GM23248 (cell line): ENCODE data around the gene C2orf72. TPM values are rescaled to one million over a fixed set of nuclear protein-coding genes. Genes with fewer than 3 reads are reported as not detected.

Experiments
- DNase-seq: peaks from one replicate; pipeline ENCODE4 v3.0.0-alpha.2; 2015
- H2AFZ ChIP-seq: fragments of 200-600 bp; sonication (generic); 2 replicates; pipeline ENCODE4 v1.6.1; 2016; ENCODE audit warnings: antibody characterized with exemption
- H3F3A ChIP-seq: fragments of 200-600 bp; sonication (generic); 2 replicates; pipeline ENCODE4 v1.6.1; 2016; ENCODE audit warnings: mild to moderate bottlenecking, antibody characterized with exemption, mixed run types; ENCODE audit not compliant: insufficient read depth
- H3K27ac ChIP-seq: fragments of 200-600 bp; sonication (generic); 2 replicates; pipeline ENCODE4 v1.5.1; 2016; ENCODE audit warnings: mild to moderate bottlenecking
- H3K27me3 ChIP-seq: fragments of 200-600 bp; sonication (generic); replicated peaks from 2 replicates; pipeline ENCODE4 v1.6.1; 2016; ENCODE audit warnings: mild to moderate bottlenecking; ENCODE audit not compliant: insufficient read depth
- H3K36me3 ChIP-seq: fragments of 200-600 bp; sonication (generic); 2 replicates; pipeline ENCODE4 v1.6.1; 2016; ENCODE audit warnings: low read depth, mild to moderate bottlenecking
- H3K4me1 ChIP-seq: fragments of 200-600 bp; sonication (generic); 2 replicates; pipeline ENCODE4 v1.6.1; 2016; ENCODE audit warnings: mild to moderate bottlenecking; ENCODE audit not compliant: insufficient read depth
- H3K4me2 ChIP-seq: fragments of 200-600 bp; sonication (generic); one replicate; pipeline ENCODE4 v1.6.1; 2016; ENCODE audit warnings: mild to moderate bottlenecking; ENCODE audit not compliant: unreplicated experiment
- H3K4me3 ChIP-seq: fragments of 200-600 bp; sonication (generic); 2 replicates; pipeline ENCODE4 v1.5.1; 2016; ENCODE audit warnings: mild to moderate bottlenecking
- H3K79me2 ChIP-seq: fragments of 200-600 bp; sonication (generic); 2 replicates; pipeline ENCODE4 v1.6.1; 2016; ENCODE audit warnings: mild to moderate bottlenecking; ENCODE audit not compliant: insufficient read depth
- H3K9ac ChIP-seq: fragments of 200-600 bp; sonication (generic); 2 replicates; pipeline ENCODE4 v1.6.1; 2016; ENCODE audit warnings: mild to moderate bottlenecking
- H3K9me2 ChIP-seq: fragments of 200-600 bp; sonication (generic); 2 replicates; pipeline ENCODE4 v1.6.1; 2016; ENCODE audit warnings: mixed run types, mild to moderate bottlenecking, moderate library complexity; ENCODE audit not compliant: insufficient read depth
- H3K9me3 ChIP-seq: fragments of 200-600 bp; sonication (generic); one replicate; pipeline ENCODE4 v1.6.1; 2017; ENCODE audit warnings: low read depth
- H4K20me1 ChIP-seq: fragments of 200-600 bp; sonication (generic); 2 replicates; pipeline ENCODE4 v1.6.0; 2016; ENCODE audit not compliant: insufficient read depth
- EZH2 ChIP-seq: fragments of 200-600 bp; sonication (generic); IDR thresholded peaks from 2 replicates; pipeline ENCODE4 v1.6.1; 2018; ENCODE audit warnings: antibody characterized with exemption, mild to moderate bottlenecking; ENCODE audit not compliant: insufficient read depth, poor library complexity, severe bottlenecking
- EZH2phosphoT487 ChIP-seq: fragments of 200-600 bp; sonication (generic); IDR thresholded peaks from 2 replicates; pipeline ENCODE4 v1.6.1; 2018; ENCODE audit warnings: antibody characterized with exemption, moderate library complexity, mild to moderate bottlenecking, low read depth; ENCODE audit not compliant: insufficient read depth
- WGBS, 2 experiments: methylation state at CpG; one replicate each; pipeline ENCODE4 v1.1.6; 2015 to 2017; ENCODE audit warnings: low lambda C conversion rate in 2 of 2, low coverage in 1 of 2; ENCODE audit errors: missing lambda C conversion rate in 2 of 2; 5-methylcytosine and 5-hydroxymethylcytosine counted together
- in situ Hi-C: fragments of 300-500 bp; cut with MboI; formaldehyde crosslinking; loops from 2 replicates; pipeline ENCODE4 v1.15.0; 2020
- polyA plus RNA-seq: library from polyadenylated mRNA; unstranded; fragments of >200 nt; fragmentation: Nextera tagmentation; extraction: Ambion mirVana; gene quantifications from 2 replicates; pipeline ENCODE4 v1.2.1, GENCODE V29; 2016
- total RNA-seq: library from RNA; depleted of rRNA; stranded (reverse); fragments of >200 nt; shearing (Covaris generic); gene quantifications from 2 replicates; pipeline ENCODE4 v1.2.3, GENCODE V29; 2014; rRNA removed

Gene C2orf72
- total RNA-seq, result 0.11 TPM in 1 of 2 replicates, not detected in the other
- not detected in 2 replicates for polyA plus RNA-seq

DNA sequence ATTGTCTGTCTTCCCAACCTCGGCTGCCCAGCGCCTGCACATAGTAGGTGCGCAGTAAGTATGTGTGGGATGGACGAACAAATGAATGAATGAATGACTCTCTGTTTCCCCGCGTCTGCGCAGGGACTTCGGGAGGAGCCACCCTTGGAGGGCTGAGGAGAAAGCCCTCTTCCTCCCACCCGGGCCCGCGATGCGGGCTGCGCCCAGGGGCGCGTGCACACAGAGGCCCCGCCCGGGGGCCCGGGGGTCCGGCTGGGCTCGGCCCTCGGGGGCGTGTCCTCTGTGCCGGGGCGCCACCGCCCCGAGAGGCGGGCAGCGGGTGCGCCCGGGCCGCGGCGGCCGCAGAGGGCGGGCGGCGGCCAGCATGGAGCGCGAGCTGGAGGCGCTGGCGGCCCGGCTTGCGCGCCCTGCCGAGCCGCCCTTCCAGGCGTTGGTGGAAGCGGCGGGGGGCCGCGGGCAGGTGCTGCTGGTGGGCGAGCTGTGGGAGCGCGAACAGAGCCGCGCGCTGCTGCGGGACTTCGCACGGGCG, at the start of gene C2orf72:
Gene C2orf72, plus strand, starts transcription at position 322 of the 529 bp plus-strand sequence. Its CDS starts 43 bp downstream, at position 365.
- H3K27ac ChIP-seq, result no peak within 1 kb of the TSS
- H3K27me3 ChIP-seq, result peaks cover 59% of the 10 kb centered on the region
- peak within 1 kb of the TSS; percentile 37 for H3K4me3 ChIP-seq
- no peaks in the 10 kb centered on the region for H3F3A ChIP-seq
- 3% methylated on average over 57 of the region's 61 CpGs for WGBS, 2 experiments
- no peaks in the 10 kb centered on the region for H3K9me3 ChIP-seq
- peak; percentile 36 for DNase-seq
- H3K79me2 ChIP-seq, result no peaks in the 10 kb centered on the region
- no peak within 1 kb of the TSS for H3K9ac ChIP-seq
- no peak for TF ChIP-seq EZH2
- TF ChIP-seq EZH2phosphoT487, result 0 out of 2 replicates have a peak, but pooled peaks have one; percentile 27
- no peak within 1 kb of the TSS for H2AFZ ChIP-seq
- no peak within 1 kb of the TSS for H3K4me2 ChIP-seq
- H3K4me1 ChIP-seq, result no peaks in the 10 kb centered on the region
- H3K36me3 ChIP-seq, result no peaks in the 10 kb centered on the region
- in situ Hi-C loops, result no loop called here
- H4K20me1 ChIP-seq, result no peaks in the 10 kb centered on the region
- no peaks in the 10 kb centered on the region for H3K9me2 ChIP-seq

DNA sequence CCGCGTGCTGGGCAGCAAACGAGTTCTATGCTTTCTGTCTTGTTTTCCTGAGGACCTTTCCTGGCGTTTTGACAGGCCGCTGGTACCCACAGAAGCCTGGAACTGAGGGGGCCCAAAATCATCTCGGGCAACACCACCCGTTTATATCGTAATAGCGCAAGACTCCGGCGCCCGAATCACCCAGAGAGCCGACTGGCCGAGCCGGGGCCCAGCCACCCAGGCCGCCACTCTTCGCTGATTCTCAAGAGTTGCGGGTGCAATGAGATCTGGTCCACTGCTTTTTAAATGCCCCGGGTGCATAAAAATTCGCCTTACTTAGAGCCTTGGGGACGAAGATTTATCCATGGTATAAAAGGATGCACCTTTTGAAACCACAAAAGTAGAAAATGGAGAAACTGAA, 47.6 kb upstream of the C2orf72 start:
- in situ Hi-C loops, result loop anchor here (5.0 kb wide), 1 partner anchor 152 kb away; no protein-coding TSS in a partner anchor
- no peaks in the 10 kb centered on the region for H3K9me2 ChIP-seq
- H3F3A ChIP-seq, result no peaks in the 10 kb centered on the region
- DNase-seq, result no peak
- H3K36me3 ChIP-seq, result no peaks in the 10 kb centered on the region
- no peaks in the 10 kb centered on the region for H3K79me2 ChIP-seq
- H3K4me3 ChIP-seq, result no peak overlapping the region
- H3K27me3 ChIP-seq, result peaks cover 31% of the 10 kb centered on the region
- no peak overlapping the region for H2AFZ ChIP-seq
- no peaks in the 10 kb centered on the region for H4K20me1 ChIP-seq
- no peak overlapping the region for H3K4me2 ChIP-seq
- no peaks in the 10 kb centered on the region for H3K9me3 ChIP-seq
- no peaks in the 10 kb centered on the region for H3K4me1 ChIP-seq
- TF ChIP-seq EZH2phosphoT487 (no peak), EZH2 (no peak)
- 79 to 81% methylated on average over 21 of the region's 21 CpGs for WGBS, 2 experiments
- no peak overlapping the region for H3K9ac ChIP-seq
- no peak overlapping the region for H3K27ac ChIP-seq

DNA sequence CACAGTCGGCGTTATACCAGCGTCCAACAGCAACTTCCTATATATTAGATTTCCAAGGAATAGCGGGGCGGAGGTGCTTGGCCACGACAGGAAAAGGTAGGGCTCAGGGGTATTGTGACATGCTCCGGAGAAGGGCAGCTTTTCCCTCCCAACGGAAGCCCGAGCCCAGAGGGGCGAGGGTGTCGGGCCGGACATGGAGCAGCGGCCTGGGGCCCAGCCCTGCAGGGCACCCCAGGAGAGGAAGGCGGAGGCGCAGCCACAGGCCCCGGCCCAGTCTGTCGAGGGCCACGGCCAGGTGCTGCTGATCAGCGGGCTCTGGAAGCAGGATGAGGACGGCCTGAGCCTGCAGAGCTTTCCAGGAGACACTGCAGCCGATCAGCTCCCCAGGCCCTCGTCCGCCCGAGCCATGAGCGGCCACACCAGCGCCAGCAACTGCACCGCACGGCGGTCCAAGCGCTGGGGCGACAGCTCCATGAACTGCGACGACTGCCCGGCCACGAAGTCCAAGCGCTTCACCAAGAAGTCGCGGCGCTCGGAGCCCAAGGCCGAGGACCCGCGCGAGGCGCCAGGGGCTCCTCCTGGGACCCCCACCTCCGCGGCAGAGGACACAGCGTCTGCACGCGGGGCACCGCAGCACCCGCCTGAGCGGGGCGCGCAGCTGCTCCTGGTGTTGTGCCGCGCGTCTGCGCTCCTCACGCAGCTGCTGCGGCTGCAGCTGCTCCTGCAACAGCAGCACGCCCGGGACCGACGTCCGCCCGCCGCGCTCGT, 47.0 kb upstream of the C2orf72 start:
- no peak overlapping the region for H2AFZ ChIP-seq
- H3K9me3 ChIP-seq, result no peaks in the 10 kb centered on the region
- WGBS, 2 experiments, result 39 to 45% methylated on average over 36 to 52 of the region's 70 CpGs
- H3K4me2 ChIP-seq, result no peak overlapping the region
- H3K27ac ChIP-seq, result no peak overlapping the region
- H4K20me1 ChIP-seq, result no peaks in the 10 kb centered on the region
- no peaks in the 10 kb centered on the region for H3K79me2 ChIP-seq
- H3K4me1 ChIP-seq, result no peaks in the 10 kb centered on the region
- no peak overlapping the region for H3K9ac ChIP-seq
- no peaks in the 10 kb centered on the region for H3K36me3 ChIP-seq
- H3K27me3 ChIP-seq, result peaks cover 35% of the 10 kb centered on the region
- no peaks in the 10 kb centered on the region for H3F3A ChIP-seq
- DNase-seq, result no peak
- in situ Hi-C loops, result no loop called here
- no peak for TF ChIP-seq EZH2phosphoT487
- no peak for TF ChIP-seq EZH2
- H3K9me2 ChIP-seq, result no peaks in the 10 kb centered on the region
- H3K4me3 ChIP-seq, result no peak overlapping the region

DNA sequence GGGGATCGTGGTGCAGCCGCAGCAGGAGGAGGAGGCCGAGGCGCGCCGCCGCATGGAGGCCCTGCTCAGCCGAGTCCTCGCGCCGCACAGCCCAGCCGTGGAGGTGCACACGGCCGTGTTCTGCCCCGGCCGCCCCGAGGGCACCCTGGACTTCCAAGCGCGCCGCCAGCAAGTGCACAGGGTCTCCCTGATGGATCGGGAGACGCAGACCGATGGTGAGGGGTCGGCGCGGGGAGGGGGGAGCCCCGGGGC, 46.5 kb upstream of the C2orf72 start:
- TF ChIP-seq EZH2phosphoT487, result no peak
- no peak for TF ChIP-seq EZH2
- H3K4me3 ChIP-seq, result no peak overlapping the region
- in situ Hi-C loops, result no loop called here
- no peak overlapping the region for H3K9ac ChIP-seq
- no peak for DNase-seq
- no peaks in the 10 kb centered on the region for H3K36me3 ChIP-seq
- H3K4me1 ChIP-seq, result no peaks in the 10 kb centered on the region
- no peaks in the 10 kb centered on the region for H3F3A ChIP-seq
- 28 to 32% methylated on average over 12 to 25 of the region's 27 CpGs for WGBS, 2 experiments
- no peaks in the 10 kb centered on the region for H4K20me1 ChIP-seq
- peaks cover 37% of the 10 kb centered on the region for H3K27me3 ChIP-seq
- no peaks in the 10 kb centered on the region for H3K79me2 ChIP-seq
- H2AFZ ChIP-seq, result no peak overlapping the region
- no peaks in the 10 kb centered on the region for H3K9me2 ChIP-seq
- H3K27ac ChIP-seq, result no peak overlapping the region
- no peak overlapping the region for H3K4me2 ChIP-seq
- no peaks in the 10 kb centered on the region for H3K9me3 ChIP-seq
